22Rv1 (cell line): ENCODE results near the gene CABCOCO1.

Source experiments
- CTCF ChIP-seq: fragments of 450-650 bp; IDR thresholded peaks from 2 replicates; pipeline ENCODE4 v1.5.1; 2017; ENCODE audit warnings: mild to moderate bottlenecking
- ZFX ChIP-seq: fragments of 450-650 bp; IDR thresholded peaks from 2 replicates; pipeline ENCODE4 v1.6.1; 2017; ENCODE audit warnings: antibody characterized with exemption, borderline replicate concordance

DNA sequence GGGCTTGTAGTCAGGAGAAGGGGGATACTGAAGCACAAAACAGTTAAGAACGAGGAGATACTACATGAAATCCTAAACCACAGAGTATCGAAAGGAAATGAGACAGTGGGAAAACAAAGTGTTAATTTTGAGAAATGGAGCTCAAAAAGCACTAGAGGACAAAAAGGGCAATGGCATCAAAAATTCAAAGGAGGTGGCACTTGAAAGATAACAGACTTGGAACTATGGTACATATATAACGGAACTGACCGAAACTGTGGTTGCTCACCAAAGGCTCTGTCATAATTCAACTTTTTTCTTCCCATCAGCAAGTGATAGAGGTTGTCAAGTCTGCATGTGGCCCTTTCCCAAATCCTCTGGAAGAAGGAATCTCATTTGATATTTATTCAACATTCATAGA is 97.0 kb downstream of the CABCOCO1 start:
- no peak for TF ChIP-seq CTCF
- TF ChIP-seq ZFX = no peak
